Kidney (tissue), 14 donors: ENCODE results near the gene ZFAND3. TPM values are rescaled to one million over a fixed set of nuclear protein-coding genes. Genes with fewer than 3 reads are reported as not detected.
A peak's percentile ranks its signal among the peaks of the same experiment; 100 is the strongest.

Source experiments
- DNase-seq, 5 donors: peaks; one replicate each; pipeline ENCODE4 v3.0.0-alpha.2; 2013 to 2020
- FAIRE-seq: peaks from 2 replicates; lab custom pipeline; 2012; peaks lifted over from hg19 to GRCh38; lab: Jason Lieb, UNC
- H3K27ac ChIP-seq, 2 donors: one replicate each; pipeline ENCODE4 v1.7.0; 2013; ENCODE audit warnings: low read depth in 2 of 2, low read length in 2 of 2, inconsistent platforms in 1 of 2
- H3K27me3 ChIP-seq: one replicate; pipeline ENCODE4 v1.7.1; 2013; ENCODE audit warnings: low read length, inconsistent platforms; ENCODE audit not compliant: control insufficient read depth, insufficient read depth
- H3K36me3 ChIP-seq, 3 donors: one replicate each; pipeline versions ENCODE4 v1.7.0 to v1.7.1; 2013; ENCODE audit warnings: low read length in 3 of 3, control low read depth in 1 of 3, inconsistent platforms in 1 of 3; ENCODE audit not compliant: insufficient read depth in 3 of 3, control insufficient read depth in 2 of 3
- H3K4me1 ChIP-seq, 3 donors: one replicate each; pipeline versions ENCODE4 v1.7.0 to v1.7.1; 2013; ENCODE audit warnings: low read length in 3 of 3, inconsistent platforms in 1 of 3, low read depth in 1 of 3; ENCODE audit not compliant: control insufficient read depth in 2 of 3, insufficient read depth in 2 of 3
- H3K4me3 ChIP-seq, 3 donors: one replicate each; pipeline versions ENCODE4 v1.7.0 to v1.8.1; 2013; ENCODE audit warnings: low read length in 3 of 3, control low read depth in 1 of 3, inconsistent platforms in 1 of 3
- H3K9ac ChIP-seq, 3 donors: one replicate each; pipeline versions ENCODE4 v1.7.0 to v1.7.1; 2013; ENCODE audit warnings: low read length in 3 of 3, control low read depth in 1 of 3, inconsistent platforms in 1 of 3
- H3K9me3 ChIP-seq, 3 donors: one replicate each; pipeline versions ENCODE4 v1.7.0 to v1.7.1; 2013; ENCODE audit warnings: low read length in 3 of 3, control low read depth in 1 of 3, inconsistent platforms in 1 of 3; ENCODE audit not compliant: control insufficient read depth in 2 of 3, insufficient read depth in 1 of 3
- CTCF ChIP-seq: IDR thresholded peaks from 3 replicates; pipeline ENCODE4 v1.5.1; 2012; ENCODE audit warnings: mild to moderate bottlenecking, moderate library complexity, borderline replicate concordance; ENCODE audit not compliant: insufficient read depth; ENCODE audit errors: extremely low read depth
- intact Hi-C: fragments of 100-400 bp; cut with DNase I; formaldehyde crosslinking; loops from one replicate; pipeline ENCODE4 v1.11.1; 2022
- polyA plus RNA-seq: library from polyadenylated mRNA; stranded (reverse); fragments of 350-450 nt; fragmentation: Illumina TruSeq; extraction: RNeasy Lipid Tissue Mini Kit (QIAGEN cat#74804); gene quantifications from one replicate; pipeline ENCODE4 v1.2.3, GENCODE V29; 2014; ENCODE audit warnings: low read depth, low replicate concordance; ENCODE audit not compliant: insufficient read depth
- total RNA-seq: library from RNA; stranded (reverse); fragmentation: NEBNext Ultra II Directional; extraction: Animal tissue kit (Norgen Biotek cat#: 25700); gene quantifications from one replicate; pipeline ENCODE4 v1.2.1, GENCODE V29; 2021
- donor health status: control.
- donor health status: control.
- donor health status: control.
- donor health status: control.
- donor health status: control.
- donor health status: DM: yes; HTN: yes; CAD: no.
- donor health status: Normal renal cell carcinoma (clear cell type).

ZFAND3 gene
- total and polyA plus RNA-seq, 2 donors from 2014 or later = 44.6 to 104 TPM

GRCh38 chr6:38192011-38192410 lies 372.5 kb downstream of the ZFAND3 start:
- H3K9ac ChIP-seq = no peak overlapping the region
- H3K36me3 ChIP-seq = no peaks in the 10 kb centered on the region
- H3K4me1 ChIP-seq = no peaks in the 10 kb centered on the region
- no peak overlapping the region for H3K27ac ChIP-seq
- no peak for TF ChIP-seq CTCF
- FAIRE-seq (no peak), DNase-seq (no peak)
- H3K9me3 ChIP-seq = no peaks in the 10 kb centered on the region
- H3K27me3 ChIP-seq = no peaks in the 10 kb centered on the region
- intact Hi-C loops = no loop called here
- no peak overlapping the region for H3K4me3 ChIP-seq

GRCh38 chr6:38192487-38192886 lies 373.0 kb downstream of the ZFAND3 start:
- H3K9ac ChIP-seq = no peak overlapping the region
- H3K9me3 ChIP-seq = no peaks in the 10 kb centered on the region
- no peak overlapping the region for H3K27ac ChIP-seq
- H3K27me3 ChIP-seq = no peaks in the 10 kb centered on the region
- no peak for FAIRE-seq
- no peaks in the 10 kb centered on the region for H3K36me3 ChIP-seq
- H3K4me3 ChIP-seq = no peak overlapping the region
- no peaks in the 10 kb centered on the region for H3K4me1 ChIP-seq
- TF ChIP-seq CTCF = no peak
- intact Hi-C loops = no loop called here
- peak in 1 of 5 donors; percentile 30 for DNase-seq

- Histone ChIP-seq H3K36me3 (no peaks in the 10 kb centered on the region), H3K4me3 (no peak overlapping the region), H3K9ac (no peak overlapping the region), H3K27ac (no peak overlapping the region), H3K4me1 (no peaks in the 10 kb centered on the region), H3K9me3 (no peaks in the 10 kb centered on the region), H3K27me3 (no peaks in the 10 kb centered on the region)
- no peak for FAIRE-seq
- DNase-seq = no peak
- intact Hi-C loops = no loop called here
- TF ChIP-seq CTCF = no peak
Observed at GRCh38 chr6:38193051-38193450, 373.5 kb downstream of the ZFAND3 start.

- no peak overlapping the region for H3K4me3 ChIP-seq
- H3K9ac ChIP-seq = no peak overlapping the region
- no peak for TF ChIP-seq CTCF
- no peaks in the 10 kb centered on the region for H3K9me3 ChIP-seq
- no peaks in the 10 kb centered on the region for H3K4me1 ChIP-seq
- DNase-seq (peak in 1 of 5 donors; percentile 40), FAIRE-seq (no peak)
- no peaks in the 10 kb centered on the region for H3K36me3 ChIP-seq
- no peak overlapping the region for H3K27ac ChIP-seq
- H3K27me3 ChIP-seq = no peaks in the 10 kb centered on the region
- intact Hi-C loops = no loop called here
Observed at GRCh38 chr6:38193481-38194281, 374.2 kb downstream of the ZFAND3 start.
